Stomach (tissue), 4 donors: ENCODE data around the gene ZNF749.

Experiments used
- EP300 ChIP-seq: sonication (generic); formaldehyde crosslinking; IDR thresholded peaks from one replicate; pipeline ENCODE4 v1.6.1; 2017; ENCODE audit warnings: antibody characterized with exemption
- POLR2A ChIP-seq, 4 donors: fragments of 450-650 bp; IDR thresholded peaks; one replicate each; pipeline ENCODE4 v1.6.1; 2016; ENCODE audit warnings: antibody characterized with exemption in 4 of 4, control low read depth in 2 of 4, mild to moderate bottlenecking in 1 of 4, moderate library complexity in 1 of 4
- POLR2AphosphoS5 ChIP-seq, 3 donors: sonication (generic); formaldehyde crosslinking; IDR thresholded peaks; one replicate each; pipeline ENCODE4 v1.6.1; 2016; ENCODE audit warnings: antibody characterized with exemption in 3 of 3
- TF ChIP-seq, protein P1 (sequence below), 7 experiments: fragments of 450-650 bp in 4 of 7; fragments of 200-600 bp in 3 of 7; sonication (generic) in 3 of 7; IDR thresholded peaks; one replicate each; pipeline ENCODE4 v1.5.1; 2016 to 2019; ENCODE audit warnings: antibody characterized with exemption in 7 of 7, control low read depth in 2 of 7, mild to moderate bottlenecking in 1 of 7

DNA sequence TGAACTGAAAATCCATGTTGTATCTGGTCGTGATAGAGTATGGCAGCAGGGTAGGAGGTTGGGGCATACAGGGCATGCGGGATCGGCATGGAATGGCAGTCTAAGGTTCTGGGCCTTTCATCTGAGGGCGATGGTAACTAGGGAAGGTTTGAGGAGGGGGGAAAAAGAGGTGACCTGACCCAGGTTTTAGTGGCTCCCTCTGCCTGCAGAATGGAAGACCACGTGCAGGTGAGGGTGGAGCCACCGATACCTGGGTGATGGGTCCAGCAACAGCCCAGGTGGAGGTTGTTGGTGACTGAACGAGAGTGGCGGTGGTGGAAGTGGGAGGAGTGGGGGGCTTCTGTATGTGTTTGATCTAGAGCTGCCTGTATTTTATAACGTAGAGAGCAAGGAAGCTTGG, 3.8 kb downstream of the ZNF749 start:
- TF ChIP-seq POLR2A (IDR thresholded peaks at IDR 0.05) (no peak), EP300 (no peak), POLR2AphosphoS5 (IDR thresholded peaks at IDR 0.05) (no peak)
- TF ChIP-seq, protein P1, sequence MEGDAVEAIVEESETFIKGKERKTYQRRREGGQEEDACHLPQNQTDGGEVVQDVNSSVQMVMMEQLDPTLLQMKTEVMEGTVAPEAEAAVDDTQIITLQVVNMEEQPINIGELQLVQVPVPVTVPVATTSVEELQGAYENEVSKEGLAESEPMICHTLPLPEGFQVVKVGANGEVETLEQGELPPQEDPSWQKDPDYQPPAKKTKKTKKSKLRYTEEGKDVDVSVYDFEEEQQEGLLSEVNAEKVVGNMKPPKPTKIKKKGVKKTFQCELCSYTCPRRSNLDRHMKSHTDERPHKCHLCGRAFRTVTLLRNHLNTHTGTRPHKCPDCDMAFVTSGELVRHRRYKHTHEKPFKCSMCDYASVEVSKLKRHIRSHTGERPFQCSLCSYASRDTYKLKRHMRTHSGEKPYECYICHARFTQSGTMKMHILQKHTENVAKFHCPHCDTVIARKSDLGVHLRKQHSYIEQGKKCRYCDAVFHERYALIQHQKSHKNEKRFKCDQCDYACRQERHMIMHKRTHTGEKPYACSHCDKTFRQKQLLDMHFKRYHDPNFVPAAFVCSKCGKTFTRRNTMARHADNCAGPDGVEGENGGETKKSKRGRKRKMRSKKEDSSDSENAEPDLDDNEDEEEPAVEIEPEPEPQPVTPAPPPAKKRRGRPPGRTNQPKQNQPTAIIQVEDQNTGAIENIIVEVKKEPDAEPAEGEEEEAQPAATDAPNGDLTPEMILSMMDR (IDR thresholded peaks at IDR 0.05): no peak
